Activated naive CD8-positive, alpha-beta T cell treated with anti-CD3 and anti-CD28 coated beads for 36 hours (primary cell): ENCODE data around the gene NCSTN. TPM values are rescaled to one million over a fixed set of nuclear protein-coding genes. Genes with fewer than 3 reads are reported as not detected.

ENCODE experiments used
- DNase-seq: peaks from one replicate; pipeline ENCODE4 v3.0.0; 2021
- H3K27ac Mint-ChIP-seq: one replicate; pipeline ENCODE4 v1.8.0; 2022; ENCODE audit warnings: mild to moderate bottlenecking, moderate library complexity, mixed read lengths
- H3K27me3 Mint-ChIP-seq: one replicate; pipeline ENCODE4 v1.8.0; 2022; ENCODE audit warnings: mild to moderate bottlenecking, mixed read lengths
- H3K36me3 Mint-ChIP-seq: one replicate; pipeline ENCODE4 v1.8.0; 2021; ENCODE audit warnings: mild to moderate bottlenecking, mixed read lengths
- H3K4me1 Mint-ChIP-seq: one replicate; pipeline ENCODE4 v1.8.0; 2021; ENCODE audit warnings: mixed read lengths
- H3K4me3 Mint-ChIP-seq: one replicate; pipeline ENCODE4 v1.8.0; 2022; ENCODE audit warnings: mild to moderate bottlenecking, moderate library complexity, mixed read lengths
- H3K9me3 Mint-ChIP-seq: one replicate; pipeline ENCODE4 v1.8.0; 2022; ENCODE audit warnings: mixed read lengths
- total RNA-seq, 2 experiments: library from RNA; stranded (reverse); gene quantifications; one replicate each; pipeline ENCODE4 v1.2.3, GENCODE V29; 2021

NCSTN gene
- total RNA-seq, 2 experiments from 2014 or later = 49.5 to 53.5 TPM

GRCh38 chr1:160402001-160402795, 59.0 kb downstream of the NCSTN start:
- no peak for DNase-seq
- H3K4me1 Mint-ChIP-seq = peaks cover 2% of the 10 kb centered on the region
- no peaks in the 10 kb centered on the region for H3K9me3 Mint-ChIP-seq
- H3K27me3 Mint-ChIP-seq = peaks cover 15% of the 10 kb centered on the region
- H3K36me3 Mint-ChIP-seq = no peaks in the 10 kb centered on the region
- H3K27ac Mint-ChIP-seq = no peak overlapping the region
- H3K4me3 Mint-ChIP-seq = no peak overlapping the region

DNA sequence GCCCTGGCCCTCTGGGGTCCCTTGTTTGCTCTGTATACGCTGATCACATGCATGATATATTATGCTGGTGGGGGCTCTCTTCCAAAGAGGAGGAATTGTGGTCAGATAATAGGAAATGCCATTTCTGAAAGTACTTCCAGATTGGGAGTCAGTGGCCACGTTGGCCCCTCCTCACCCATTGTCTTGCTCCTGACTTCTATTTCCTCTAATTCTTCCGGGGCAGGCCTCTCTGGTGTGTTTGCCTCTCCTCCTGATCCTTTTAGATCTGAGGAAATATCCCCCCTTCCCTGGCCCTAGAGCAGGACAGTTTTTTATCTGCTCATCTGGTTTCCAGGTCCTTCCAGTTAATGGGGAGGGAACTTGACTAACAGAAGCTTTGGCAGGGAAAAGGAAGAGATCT, 60.1 kb downstream of the NCSTN start:
- Mint-ChIP-seq H3K4me1 (peaks cover 2% of the 10 kb centered on the region), H3K36me3 (no peaks in the 10 kb centered on the region), H3K9me3 (no peaks in the 10 kb centered on the region), H3K4me3 (no peak overlapping the region), H3K27me3 (peaks cover 15% of the 10 kb centered on the region), H3K27ac (no peak overlapping the region)
- no peak for DNase-seq

- Mint-ChIP-seq H3K9me3 (no peaks in the 10 kb centered on the region), H3K4me3 (no peak overlapping the region), H3K27ac (no peak overlapping the region), H3K4me1 (peaks cover 2% of the 10 kb centered on the region), H3K36me3 (no peaks in the 10 kb centered on the region), H3K27me3 (peaks cover 15% of the 10 kb centered on the region)
- DNase-seq = no peak
Observed at GRCh38 chr1:160404094-160404493, 60.9 kb downstream of the NCSTN start.

- Mint-ChIP-seq H3K4me1 (peaks cover 2% of the 10 kb centered on the region), H3K9me3 (no peaks in the 10 kb centered on the region), H3K4me3 (no peak overlapping the region), H3K27ac (no peak overlapping the region), H3K36me3 (no peaks in the 10 kb centered on the region), H3K27me3 (peaks cover 15% of the 10 kb centered on the region)
- no peak for DNase-seq
Observed at GRCh38 chr1:160405331-160405877, 62.2 kb downstream of the NCSTN start.

DNA sequence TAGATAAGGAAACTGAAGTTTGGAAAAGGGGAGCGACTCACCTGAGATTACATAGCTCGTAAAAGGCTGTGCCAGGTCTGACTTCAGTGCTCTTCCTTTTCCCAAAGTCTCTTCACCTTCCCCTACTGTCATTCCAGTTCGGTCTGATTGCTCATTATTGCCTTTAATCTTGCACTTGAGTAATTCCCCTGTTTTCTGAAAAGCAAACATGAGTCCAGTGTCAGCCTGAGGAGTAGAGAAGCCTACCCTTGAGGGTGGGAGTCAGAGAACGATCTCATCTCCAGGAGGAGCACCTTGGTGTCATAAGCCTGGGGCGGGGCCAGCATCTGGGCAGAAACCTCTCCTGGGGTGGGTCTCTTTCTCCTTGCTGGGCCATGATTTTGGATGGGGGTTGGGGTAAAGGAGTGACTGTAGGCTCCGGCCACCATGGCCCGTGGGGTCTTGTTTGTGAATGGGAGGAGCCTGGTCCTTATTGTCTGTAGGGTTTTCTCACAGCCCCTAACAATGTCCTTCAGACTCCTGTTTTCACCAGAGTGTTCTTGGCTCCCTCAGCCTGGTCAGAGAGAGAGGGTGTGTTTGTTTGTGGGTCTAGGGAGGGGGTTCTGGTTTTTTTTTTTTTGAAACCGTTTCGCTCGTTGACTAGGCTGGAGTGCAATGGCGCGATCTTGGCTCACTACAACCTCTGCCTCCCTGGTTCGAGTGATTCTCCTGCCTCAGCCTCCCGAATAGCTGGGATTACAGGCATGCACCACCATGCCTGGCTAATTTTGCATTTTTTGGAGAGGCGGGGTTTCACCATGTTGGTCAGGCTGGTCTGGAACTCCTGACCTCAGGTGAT, 63.2 kb downstream of the NCSTN start:
- DNase-seq = no peak

DNA sequence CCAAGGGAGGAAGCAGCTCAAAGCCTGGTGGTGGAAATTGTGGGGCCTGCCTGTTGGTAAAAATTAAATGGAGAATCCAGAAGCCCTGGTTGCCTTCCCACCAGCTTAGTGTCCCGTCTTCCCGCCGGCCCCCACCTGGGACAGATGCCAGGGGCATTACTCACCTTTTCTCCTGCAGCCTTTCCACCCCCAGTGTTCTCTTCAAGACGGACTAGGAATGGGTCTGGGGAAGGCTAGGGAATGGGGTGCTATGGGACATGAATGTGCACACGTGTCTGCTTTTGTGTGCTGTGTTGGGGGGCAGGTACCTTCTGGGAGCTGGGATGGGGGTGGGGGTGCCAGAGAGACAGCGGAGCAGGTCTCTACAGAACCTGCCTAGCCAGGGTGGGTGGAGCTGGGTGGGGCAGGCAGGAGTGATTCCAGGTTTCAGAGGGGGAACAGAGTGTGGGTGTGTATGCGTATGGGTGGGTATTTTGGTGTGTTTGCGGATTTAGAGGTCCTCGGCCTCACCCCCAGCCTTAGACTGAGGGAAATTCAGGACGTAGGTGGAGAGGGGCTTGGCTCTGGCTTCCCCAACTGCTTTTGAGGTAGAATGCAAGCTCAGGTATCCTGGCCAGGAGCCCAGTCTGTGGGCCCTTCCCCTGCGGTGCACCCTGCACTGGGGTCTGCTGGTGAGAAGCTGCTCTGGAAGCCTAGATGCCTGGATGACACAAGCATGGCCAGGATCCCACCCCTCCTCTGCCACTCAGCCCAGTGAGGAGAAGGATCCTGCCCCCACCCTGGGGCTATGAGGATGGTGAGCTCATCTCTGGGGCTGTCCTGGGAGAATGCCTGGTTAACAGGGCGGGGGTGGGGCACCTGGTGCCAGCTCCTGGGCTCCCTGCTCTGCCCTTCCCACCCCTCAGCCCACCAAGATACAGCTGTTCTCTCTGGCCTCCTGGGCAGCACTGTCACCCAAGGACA, 64.9 kb downstream of the NCSTN start:
- Mint-ChIP-seq H3K36me3 (no peaks in the 10 kb centered on the region), H3K27me3 (peaks cover 4% of the 10 kb centered on the region), H3K9me3 (no peaks in the 10 kb centered on the region), H3K4me1 (no peaks in the 10 kb centered on the region), H3K27ac (no peak overlapping the region), H3K4me3 (no peak overlapping the region)
- DNase-seq = no peak

More for the DNA sequence above, 63.2 kb downstream of the NCSTN start:
- H3K4me1 Mint-ChIP-seq = peaks cover 2% of the 10 kb centered on the region
- no peak overlapping the region for H3K27ac Mint-ChIP-seq
- H3K36me3 Mint-ChIP-seq = no peaks in the 10 kb centered on the region
- H3K4me3 Mint-ChIP-seq = no peak overlapping the region
- peaks cover 9% of the 10 kb centered on the region for H3K27me3 Mint-ChIP-seq
- H3K9me3 Mint-ChIP-seq = no peaks in the 10 kb centered on the region

Other genes with a start within 250 kb of the NCSTN start
- 10 to 100 TPM; 38.0 to 39.0 TPM for gene IGSF8, start 244.8 kb upstream of the NCSTN start, total RNA-seq
- not detected for gene ATP1A2, start 227.6 kb upstream of the NCSTN start, total RNA-seq
- gene ATP1A4, start 191.8 kb upstream of the NCSTN start, total RNA-seq = not detected
- not detected for gene CASQ1, start 152.8 kb upstream of the NCSTN start, total RNA-seq
- 10 to 100 TPM; 51.7 to 57.4 TPM for gene PEA15, start 138.0 kb upstream of the NCSTN start, total RNA-seq
- 10 to 100 TPM; 86.9 to 94.1 TPM for gene DCAF8, start 80.8 kb upstream of the NCSTN start, total RNA-seq
- gene PEX19, start 58.2 kb upstream of the NCSTN start, total RNA-seq = 10 to 100 TPM; 49.8 to 52.1 TPM
- gene COPA, start 133 bp upstream of the NCSTN start, total RNA-seq = 100 to 1,000 TPM; 110 to 119 TPM
- under 1 TPM; 0.34 to 0.52 TPM for gene NHLH1, start 23.7 kb downstream of the NCSTN start, total RNA-seq
- gene VANGL2, start 57.2 kb downstream of the NCSTN start, total RNA-seq = under 1 TPM; 0.24 to 0.31 TPM
- 10 to 100 TPM; 46.8 to 48.1 TPM for gene SLAMF6, start 179.9 kb downstream of the NCSTN start, total RNA-seq
- gene CD84, start 236.1 kb downstream of the NCSTN start, total RNA-seq = 10 to 100 TPM; 13.5 to 13.7 TPM